Measurements from ENCODE around the gene KAZN.

The KAZN gene

DNA sequence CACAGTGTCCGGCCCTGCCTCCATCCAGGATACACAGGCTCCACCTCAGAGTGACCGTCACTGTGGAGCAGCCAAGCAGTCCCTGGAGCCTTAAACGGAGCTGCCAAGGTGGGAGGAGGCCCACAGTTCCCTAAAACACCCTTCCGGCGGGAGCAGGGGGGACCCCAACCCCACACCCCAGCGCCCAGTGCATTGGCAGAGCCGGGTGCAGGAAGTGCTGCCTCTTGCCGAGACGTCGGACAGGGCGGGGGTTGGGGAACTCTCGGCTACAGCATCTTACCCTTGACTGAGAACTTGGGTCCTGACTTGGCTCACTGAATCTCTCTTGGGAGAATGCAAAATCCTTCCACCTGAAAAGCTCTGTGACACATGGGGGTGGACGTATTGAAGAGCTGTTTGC, 516.4 kb downstream of the KAZN start:
- no peaks in the 10 kb centered on the region for H3K9me3 Mint-ChIP-seq
- no peaks in the 10 kb centered on the region for H3K36me3 Mint-ChIP-seq (ENCODE audit: low read depth)
- H3K4me1 Mint-ChIP-seq: peaks cover 19% of the 10 kb centered on the region
- DNase-seq: no peak
- no peak overlapping the region for H3K27ac Mint-ChIP-seq
- TF ChIP-seq, protein P1, sequence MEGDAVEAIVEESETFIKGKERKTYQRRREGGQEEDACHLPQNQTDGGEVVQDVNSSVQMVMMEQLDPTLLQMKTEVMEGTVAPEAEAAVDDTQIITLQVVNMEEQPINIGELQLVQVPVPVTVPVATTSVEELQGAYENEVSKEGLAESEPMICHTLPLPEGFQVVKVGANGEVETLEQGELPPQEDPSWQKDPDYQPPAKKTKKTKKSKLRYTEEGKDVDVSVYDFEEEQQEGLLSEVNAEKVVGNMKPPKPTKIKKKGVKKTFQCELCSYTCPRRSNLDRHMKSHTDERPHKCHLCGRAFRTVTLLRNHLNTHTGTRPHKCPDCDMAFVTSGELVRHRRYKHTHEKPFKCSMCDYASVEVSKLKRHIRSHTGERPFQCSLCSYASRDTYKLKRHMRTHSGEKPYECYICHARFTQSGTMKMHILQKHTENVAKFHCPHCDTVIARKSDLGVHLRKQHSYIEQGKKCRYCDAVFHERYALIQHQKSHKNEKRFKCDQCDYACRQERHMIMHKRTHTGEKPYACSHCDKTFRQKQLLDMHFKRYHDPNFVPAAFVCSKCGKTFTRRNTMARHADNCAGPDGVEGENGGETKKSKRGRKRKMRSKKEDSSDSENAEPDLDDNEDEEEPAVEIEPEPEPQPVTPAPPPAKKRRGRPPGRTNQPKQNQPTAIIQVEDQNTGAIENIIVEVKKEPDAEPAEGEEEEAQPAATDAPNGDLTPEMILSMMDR (IDR thresholded peaks at IDR 0.05): no peak
- no peak overlapping the region for H3K4me3 Mint-ChIP-seq
- peaks cover 4% of the 10 kb centered on the region for H3K27me3 Mint-ChIP-seq (ENCODE audit: low read depth, poor library complexity)

DNA sequence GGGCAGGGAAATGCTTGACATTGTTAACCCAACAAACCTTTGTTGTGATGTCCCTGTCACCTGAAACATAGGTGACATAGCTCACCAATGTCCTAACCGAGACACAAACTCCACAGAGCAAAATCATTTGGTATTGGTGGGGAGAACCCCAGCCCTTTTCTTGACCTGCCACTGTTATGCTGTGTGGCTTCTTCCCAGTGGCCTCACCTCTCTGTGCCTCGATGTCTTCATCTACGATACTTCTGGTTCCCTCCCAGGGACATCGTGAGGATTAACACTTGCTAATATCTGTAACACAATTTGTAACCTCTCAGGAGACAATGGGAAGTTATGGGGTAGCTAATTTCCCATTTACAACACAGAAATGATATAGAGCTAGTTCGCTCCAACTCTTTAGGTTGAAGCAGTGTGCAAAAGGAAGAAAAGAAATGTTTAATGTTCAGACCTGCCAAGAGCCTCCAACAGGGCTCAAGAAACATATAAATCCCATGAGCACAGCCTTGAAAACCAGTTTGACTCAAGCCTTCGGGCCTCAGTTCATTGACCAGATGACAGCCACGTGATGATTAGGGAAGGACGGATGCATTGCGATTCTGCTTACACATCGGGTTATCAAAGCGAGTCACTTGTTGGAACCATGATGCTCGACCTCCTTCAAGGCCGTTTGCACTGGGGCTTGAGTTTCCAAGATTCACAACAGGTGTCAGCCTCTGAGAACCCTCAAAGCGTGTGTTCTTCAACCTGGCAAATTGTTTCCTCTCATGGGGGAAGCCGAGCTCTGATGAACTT, 517.3 kb downstream of the KAZN start:
- H3K4me3 Mint-ChIP-seq: no peak overlapping the region
- TF ChIP-seq, protein P1 (IDR thresholded peaks at IDR 0.05): no peak
- no peak for DNase-seq
- no peak overlapping the region for H3K27ac Mint-ChIP-seq
- H3K36me3 Mint-ChIP-seq (ENCODE audit: low read depth): no peaks in the 10 kb centered on the region
- H3K9me3 Mint-ChIP-seq: no peaks in the 10 kb centered on the region
- H3K4me1 Mint-ChIP-seq: peaks cover 19% of the 10 kb centered on the region
- peaks cover 5% of the 10 kb centered on the region for H3K27me3 Mint-ChIP-seq (ENCODE audit: low read depth, poor library complexity)

DNA sequence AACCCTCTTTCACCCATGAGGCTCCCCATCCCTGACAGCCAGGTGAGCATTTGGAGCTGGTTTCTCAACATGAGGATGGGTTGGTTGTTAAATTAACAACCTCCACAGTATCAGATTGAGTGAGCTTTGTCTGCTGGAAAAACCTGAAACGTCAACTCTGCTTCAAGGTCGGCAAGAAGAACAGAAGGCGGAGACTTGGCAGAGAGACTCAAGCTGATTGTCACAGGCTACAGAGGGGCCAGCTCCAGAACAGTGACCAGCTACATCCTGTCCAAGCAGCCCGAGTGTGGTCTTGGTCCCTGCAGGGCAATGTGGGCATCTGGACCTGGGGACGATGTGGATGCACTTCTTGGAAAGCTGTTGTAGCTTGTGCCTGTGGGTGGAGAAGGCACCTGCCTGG, 518.5 kb downstream of the KAZN start:
- no peak for DNase-seq
- H3K4me1 Mint-ChIP-seq: peaks cover 16% of the 10 kb centered on the region
- no peak overlapping the region for H3K4me3 Mint-ChIP-seq
- peaks cover 6% of the 10 kb centered on the region for H3K27me3 Mint-ChIP-seq (ENCODE audit: low read depth, poor library complexity)
- no peaks in the 10 kb centered on the region for H3K36me3 Mint-ChIP-seq (ENCODE audit: low read depth)
- no peaks in the 10 kb centered on the region for H3K9me3 Mint-ChIP-seq
- TF ChIP-seq, protein P1 (IDR thresholded peaks at IDR 0.05): no peak
- no peak overlapping the region for H3K27ac Mint-ChIP-seq

DNA sequence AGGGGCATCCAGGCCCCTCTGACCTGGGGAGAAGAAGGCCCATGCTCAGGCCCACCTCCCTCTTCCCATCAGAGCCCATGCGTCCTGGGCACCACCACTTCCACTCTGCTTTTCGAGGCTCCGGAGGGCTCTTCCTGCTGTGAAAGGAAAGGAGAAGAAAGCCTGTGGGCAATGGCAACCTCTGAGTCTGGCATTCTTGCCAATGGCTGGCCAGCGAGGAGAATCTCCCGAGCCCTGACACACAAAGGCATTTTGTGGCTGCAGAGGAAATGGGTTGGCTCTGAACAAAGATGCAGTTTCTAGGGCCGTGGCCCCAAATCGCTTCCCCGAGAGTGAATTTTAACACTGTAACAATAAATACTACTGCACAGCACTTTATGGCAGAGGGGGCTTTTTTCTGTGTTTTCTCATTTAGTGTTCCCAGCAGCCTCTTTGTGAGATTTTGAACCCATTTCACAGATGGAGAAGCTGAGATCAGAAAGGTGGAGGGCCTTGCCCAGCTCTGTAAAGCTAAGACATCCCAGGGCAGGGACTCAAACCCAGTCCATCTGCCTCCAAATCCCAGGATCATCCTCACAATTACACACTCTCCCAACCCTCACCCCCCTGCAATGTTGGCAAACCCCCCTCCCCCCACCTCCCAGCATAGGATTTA, 519.3 kb downstream of the KAZN start:
- Mint-ChIP-seq H3K4me1 (peaks cover 11% of the 10 kb centered on the region), H3K9me3 (no peaks in the 10 kb centered on the region), H3K4me3 (no peak overlapping the region), H3K27me3 (ENCODE audit: low read depth, poor library complexity) (peaks cover 4% of the 10 kb centered on the region), H3K36me3 (ENCODE audit: low read depth) (no peaks in the 10 kb centered on the region), H3K27ac (no peak overlapping the region)
- DNase-seq: no peak
- TF ChIP-seq, protein P1 (IDR thresholded peaks at IDR 0.05): no peak

DNA sequence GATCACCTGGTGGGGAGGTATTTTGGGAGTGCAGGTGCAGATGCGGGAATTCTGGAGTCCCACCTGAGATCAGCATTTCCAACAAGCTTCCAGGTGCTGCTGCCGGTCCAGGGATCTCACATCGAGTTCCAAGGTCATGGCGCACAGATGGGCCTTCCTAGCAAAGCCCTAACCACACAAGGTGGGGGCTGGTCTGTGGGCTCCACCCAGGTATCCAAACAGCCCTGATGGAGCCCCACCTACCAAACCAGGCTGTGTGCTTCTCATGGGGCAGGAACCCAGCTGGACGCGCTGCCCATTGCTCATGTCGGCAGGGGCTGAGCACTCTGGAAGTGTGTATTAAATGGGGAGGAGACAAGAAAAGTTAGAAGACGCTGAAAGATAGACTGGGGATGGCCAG, 520.1 kb downstream of the KAZN start:
- Mint-ChIP-seq H3K9me3 (no peaks in the 10 kb centered on the region), H3K27ac (no peak overlapping the region), H3K4me3 (no peak overlapping the region), H3K4me1 (peaks cover 14% of the 10 kb centered on the region), H3K36me3 (ENCODE audit: low read depth) (no peaks in the 10 kb centered on the region), H3K27me3 (ENCODE audit: low read depth, poor library complexity) (peaks cover 4% of the 10 kb centered on the region)
- DNase-seq: no peak
- TF ChIP-seq, protein P1 (IDR thresholded peaks at IDR 0.05): no peak

Measured in nephron progenitor cell (in vitro differentiated cells).